ENCODE data around the gene HTRA3.

HTRA3 gene

GRCh38 chr4:8355864-8356565 is 86.5 kb downstream of the HTRA3 start:
- no peak for DNase-seq (ENCODE audit: low read depth, low spot score)

Data from brain pericyte (primary cell).